DMS 273 (cell line): ENCODE results near the gene ASCL1.

Source experiments
- DNase-seq: peaks from one replicate; lab custom pipeline; 2025; ENCODE audit not compliant: unreplicated experiment; lab: John Stamatoyannopoulos, UW

The ASCL1 gene

GRCh38 chr12:102950950-102951619, 6.4 kb upstream of the ASCL1 start:
- no peak for DNase-seq

- no peak for DNase-seq
Measured at GRCh38 chr12:102951841-102952240, 5.6 kb upstream of the ASCL1 start.

GRCh38 chr12:102953221-102953620, 4.3 kb upstream of the ASCL1 start:
- DNase-seq, result no peak

GRCh38 chr12:102954134-102954533, 3.3 kb upstream of the ASCL1 start:
- DNase-seq, result no peak

- peak; percentile 4 for DNase-seq
Measured at GRCh38 chr12:102955926-102956737, 1.3 kb upstream of the ASCL1 start.

- DNase-seq, result no peak
Measured at GRCh38 chr12:102956738-102957327, 641 bp upstream of the ASCL1 start.

GRCh38 chr12:102958073-102958829, 777 bp downstream of the ASCL1 start:
- DNase-seq, result peak; percentile 78

GRCh38 chr12:102958830-102959176, 1.3 kb downstream of the ASCL1 start:
- no peak for DNase-seq

- no peak for DNase-seq
Measured at GRCh38 chr12:102959391-102959790, 1.9 kb downstream of the ASCL1 start.

GRCh38 chr12:102960766-102961465, 3.4 kb downstream of the ASCL1 start:
- no peak for DNase-seq

GRCh38 chr12:102961466-102961855, 4.0 kb downstream of the ASCL1 start:
- DNase-seq, result no peak

GRCh38 chr12:102962532-102962931, 5.1 kb downstream of the ASCL1 start:
- no peak for DNase-seq

- no peak for DNase-seq
Measured at GRCh38 chr12:102962986-102963385, 5.5 kb downstream of the ASCL1 start.

- DNase-seq, result no peak
Measured at GRCh38 chr12:102963796-102964195, 6.3 kb downstream of the ASCL1 start.

- DNase-seq, result peak; percentile 54
Measured at GRCh38 chr12:102964872-102965271, 7.4 kb downstream of the ASCL1 start.

GRCh38 chr12:102965281-102966155, 8.0 kb downstream of the ASCL1 start:
- DNase-seq, result peak; percentile 11

- no peak for DNase-seq
Measured at GRCh38 chr12:102966200-102966863, 8.9 kb downstream of the ASCL1 start.

- no peak for DNase-seq
Measured at GRCh38 chr12:102970780-102971179, 13.3 kb downstream of the ASCL1 start.

GRCh38 chr12:102971227-102971626, 13.8 kb downstream of the ASCL1 start:
- no peak for DNase-seq
